MCF 10A (cell line): ENCODE results near the gene IFT122. TPM values are rescaled to one million over a fixed set of nuclear protein-coding genes. Genes with fewer than 3 reads are reported as not detected.

Experiments
- BruUV-seq: library from RNA; stranded (reverse); fragments of 400-500 nt; replicated peaks from 2 replicates; lab custom pipeline; 2021; lab: Mats Ljungman, UMichigan
- CTCF ChIA-PET: fragments of 300-600 bp; sonication (Branson Sonifier 250); formaldehyde crosslinking; extraction: SDS; loops from one replicate; lab custom pipeline; 2021; ENCODE audit warnings: antibody characterized with exemption, inconsistent platforms; lab: Yijun Ruan, JAX
- POLR2A ChIA-PET: fragments of 300-600, 350-650 bp; sonication (Branson Sonifier 250); formaldehyde crosslinking; extraction: SDS; loops from one replicate; lab custom pipeline; 2020; ENCODE audit warnings: antibody characterized with exemption, inconsistent platforms; lab: Yijun Ruan, JAX
- DNase-seq: peaks from one replicate; pipeline ENCODE4 v3.0.0-alpha.2; 2018; ENCODE audit not compliant: unreplicated experiment
- H3K27ac Mint-ChIP-seq: one replicate; pipeline ENCODE4 v1.8.0; 2022; ENCODE audit warnings: mild to moderate bottlenecking, low read depth, mixed read lengths; ENCODE audit not compliant: unreplicated experiment
- H3K27me3 Mint-ChIP-seq: one replicate; pipeline ENCODE4 v1.8.0; 2022; ENCODE audit warnings: mixed read lengths; ENCODE audit not compliant: insufficient read depth, unreplicated experiment
- H3K36me3 Mint-ChIP-seq: one replicate; pipeline ENCODE4 v1.8.0; 2022; ENCODE audit warnings: mild to moderate bottlenecking, moderate library complexity, mixed read lengths; ENCODE audit not compliant: insufficient read depth, unreplicated experiment
- H3K4me1 Mint-ChIP-seq: one replicate; pipeline ENCODE4 v1.8.0; 2022; ENCODE audit warnings: mixed read lengths; ENCODE audit not compliant: insufficient read depth, unreplicated experiment
- H3K4me3 Mint-ChIP-seq: one replicate; pipeline ENCODE4 v1.8.0; 2022; ENCODE audit warnings: mild to moderate bottlenecking, moderate library complexity, mixed read lengths; ENCODE audit not compliant: unreplicated experiment
- H3K9me3 Mint-ChIP-seq: one replicate; pipeline ENCODE4 v1.8.0; 2022; ENCODE audit warnings: mixed read lengths; ENCODE audit not compliant: unreplicated experiment
- CTCF ChIP-seq: fragments of 200-600 bp; IDR thresholded peaks from one replicate; pipeline ENCODE4 v1.8.0; 2022; ENCODE audit warnings: antibody characterized with exemption, mild to moderate bottlenecking; ENCODE audit not compliant: unreplicated experiment
- intact Hi-C: fragments of 100-400 bp; cut with micrococcal nuclease; formaldehyde crosslinking; loops from 2 replicates; pipeline ENCODE4 v1.14.1; 2022
- total RNA-seq: library from RNA; stranded (reverse); gene quantifications from 2 replicates; pipeline ENCODE4 v1.2.3, GENCODE V29; 2022

IFT122 gene
- total RNA-seq, 1 experiment from 2014 or later: 21.0 TPM

- Mint-ChIP-seq H3K4me3 (no peak overlapping the region), H3K9me3 (no peaks in the 10 kb centered on the region), H3K27me3 (no peaks in the 10 kb centered on the region), H3K36me3 (peaks cover 6% of the 10 kb centered on the region), H3K27ac (no peak overlapping the region), H3K4me1 (peaks cover 7% of the 10 kb centered on the region)
- intact Hi-C loops: no loop called here
- no TSS peak for BruUV-seq
- no peak for TF ChIP-seq CTCF
- ChIA-PET CTCF (interaction anchor here (0.7 kb wide), 1 partner anchor 27 kb away, joined by 3 read pairs; no protein-coding TSS in a partner anchor), POLR2A (no interaction called here)
- no peak for DNase-seq
These were observed 121.7 kb downstream of the IFT122 start for GRCh38 chr3:129561619-129562248.

GRCh38 chr3:129562803-129563202 is 122.8 kb downstream of the IFT122 start:
- Mint-ChIP-seq H3K27ac (no peak overlapping the region), H3K27me3 (no peaks in the 10 kb centered on the region), H3K4me1 (peaks cover 7% of the 10 kb centered on the region), H3K9me3 (no peaks in the 10 kb centered on the region), H3K4me3 (no peak overlapping the region), H3K36me3 (peaks cover 6% of the 10 kb centered on the region)
- POLR2A ChIA-PET: no interaction called here
- no TSS peak for BruUV-seq
- CTCF ChIA-PET: no interaction called here
- no peak for DNase-seq
- intact Hi-C loops: no loop called here
- no peak for TF ChIP-seq CTCF

GRCh38 chr3:129563332-129563731 is 123.3 kb downstream of the IFT122 start:
- DNase-seq: no peak
- Mint-ChIP-seq H3K4me3 (no peak overlapping the region), H3K4me1 (peaks cover 7% of the 10 kb centered on the region), H3K36me3 (peaks cover 2% of the 10 kb centered on the region), H3K9me3 (no peaks in the 10 kb centered on the region), H3K27ac (no peak overlapping the region), H3K27me3 (no peaks in the 10 kb centered on the region)
- BruUV-seq: no TSS peak
- TF ChIP-seq CTCF: no peak
- POLR2A ChIA-PET: no interaction called here
- CTCF ChIA-PET: interaction anchor here (0.6 kb wide), 1 partner anchor 13 kb away, joined by 3 read pairs; no protein-coding TSS in a partner anchor
- intact Hi-C loops: no loop called here

GRCh38 chr3:129563850-129564535 is 124.0 kb downstream of the IFT122 start:
- POLR2A ChIA-PET: interaction anchor here (0.6 kb wide), 1 partner anchor 322 kb away, joined by 3 read pairs; no protein-coding TSS in a partner anchor

More at GRCh38 chr3:129563850-129564535, 124.0 kb downstream of the IFT122 start:
- Mint-ChIP-seq H3K27me3 (no peaks in the 10 kb centered on the region), H3K4me3 (no peak overlapping the region), H3K9me3 (no peaks in the 10 kb centered on the region), H3K27ac (no peak overlapping the region), H3K36me3 (no peaks in the 10 kb centered on the region), H3K4me1 (peaks cover 7% of the 10 kb centered on the region)
- no peak for TF ChIP-seq CTCF
- CTCF ChIA-PET: interaction anchor here (0.6 kb wide), 1 partner anchor 12 kb away, joined by 3 read pairs; no protein-coding TSS in a partner anchor
- DNase-seq: no peak
- intact Hi-C loops: no loop called here
- BruUV-seq: no TSS peak
